ENCODE results near the gene CST3.
"Not testable (repeated sequence)": the region's sequence is repeated elsewhere in the genome, so short reads cannot be mapped to it uniquely, and the experiment has no call there.

CST3 gene

GRCh38 chr20:23640671-23641667 lies 3.2 kb upstream of the CST3 start:
- DNase-seq = no peak

- no peak for DNase-seq
Measured at GRCh38 chr20:23640018-23640601, 2.4 kb upstream of the CST3 start.

GRCh38 chr20:23639490-23639958 lies 1.8 kb upstream of the CST3 start:
- no peak for DNase-seq

- DNase-seq = no peak
Measured at GRCh38 chr20:23638309-23638708, 554 bp upstream of the CST3 start.

GRCh38 chr20:23636908-23637281 lies 860 bp downstream of the CST3 start:
- DNase-seq = no peak

GRCh38 chr20:23636182-23636907 lies 1.4 kb downstream of the CST3 start:
- DNase-seq = no peak

- not testable (repeated sequence) for DNase-seq
Measured at GRCh38 chr20:23635768-23636090, 2.0 kb downstream of the CST3 start.

GRCh38 chr20:23634985-23635767 lies 2.6 kb downstream of the CST3 start:
- no peak for DNase-seq

- no peak for DNase-seq
Measured at GRCh38 chr20:23634044-23634801, 3.5 kb downstream of the CST3 start.

GRCh38 chr20:23632711-23633573 lies 4.8 kb downstream of the CST3 start:
- DNase-seq = no peak

GRCh38 chr20:23631981-23632710 lies 5.6 kb downstream of the CST3 start:
- DNase-seq = no peak

GRCh38 chr20:23631226-23631822 lies 6.4 kb downstream of the CST3 start:
- DNase-seq = no peak

GRCh38 chr20:23630392-23630849 lies 7.3 kb downstream of the CST3 start:
- DNase-seq = no peak

- no peak for DNase-seq
Measured at GRCh38 chr20:23629542-23630391, 8.0 kb downstream of the CST3 start.

- DNase-seq = no peak
Measured at GRCh38 chr20:23629017-23629541, 8.7 kb downstream of the CST3 start.

GRCh38 chr20:23628402-23629016 lies 9.2 kb downstream of the CST3 start:
- DNase-seq = no peak

GRCh38 chr20:23627501-23627900 lies 10.3 kb downstream of the CST3 start:
- no peak for DNase-seq

GRCh38 chr20:23626040-23626620 lies 11.6 kb downstream of the CST3 start:
- no peak for DNase-seq
